ENCODE data around the gene PLCXD3.

DNA sequence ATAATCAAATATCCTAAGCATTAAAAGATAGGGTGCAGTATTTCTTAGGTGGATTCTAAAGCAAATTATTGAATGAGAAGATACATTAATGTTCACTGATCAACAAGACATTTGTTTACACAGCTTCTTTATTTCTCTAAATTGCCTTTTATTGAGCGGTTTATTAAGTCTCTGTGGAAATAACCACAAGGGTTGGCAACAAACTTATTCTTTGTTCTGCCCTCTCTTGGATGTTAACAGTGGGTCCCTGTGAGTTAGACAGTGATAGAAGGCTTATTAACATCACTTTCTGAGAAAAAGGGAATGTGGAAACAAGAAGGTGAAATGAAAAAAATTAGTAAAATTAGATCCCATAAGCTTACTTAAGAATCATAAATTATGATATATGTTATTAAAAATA lies 214.3 kb downstream of the PLCXD3 start:
- no peak for TF ChIP-seq ZFHX2 (tag by site-specific recombination; conservative IDR thresholded peaks at IDR 0.05)
- no peak for TF ChIP-seq KLF9 (tag by site-specific recombination; IDR thresholded peaks at IDR 0.05; ENCODE audit: low read depth)
- TF ChIP-seq KLF16 (tag by site-specific recombination; IDR thresholded peaks at IDR 0.05) = no peak
- no peak for TF ChIP-seq ZNF335 (tag by site-specific recombination; conservative IDR thresholded peaks at IDR 0.05)
- TF ChIP-seq ZNF175 (tag by site-specific recombination; IDR thresholded peaks at IDR 0.05) = no peak
- TF ChIP-seq, protein P1, sequence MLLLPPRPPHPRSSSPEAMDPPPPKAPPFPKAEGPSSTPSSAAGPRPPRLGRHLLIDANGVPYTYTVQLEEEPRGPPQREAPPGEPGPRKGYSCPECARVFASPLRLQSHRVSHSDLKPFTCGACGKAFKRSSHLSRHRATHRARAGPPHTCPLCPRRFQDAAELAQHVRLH (tag by site-specific recombination; IDR thresholded peaks at IDR 0.05) = no peak
- no peak for TF ChIP-seq MEIS1 (CRISPR knock-in tag; IDR thresholded peaks at IDR 0.05; ENCODE audit: borderline replicate concordance)
- no peak for TF ChIP-seq ZNF292 (tag by site-specific recombination; IDR thresholded peaks at IDR 0.05; ENCODE audit: borderline replicate concordance, low read depth)
- no peak for TF ChIP-seq YY1 (tag by site-specific recombination; IDR thresholded peaks at IDR 0.05)

All from HEK293 (cell line).